Epidermal melanocyte (primary cell): ENCODE data around the gene REV1.
"Not testable (repeated sequence)": the region's sequence is repeated elsewhere in the genome, so short reads cannot be mapped to it uniquely, and the experiment has no call there.

Experiments used
- DNase-seq: peaks from one replicate; pipeline ENCODE4 v3.0.0; 2011; ENCODE audit warnings: low spot score; ENCODE audit not compliant: insufficient read length

Gene REV1

GRCh38 chr2:99487906-99488305 lies 1.9 kb downstream of the REV1 start:
- no peak for DNase-seq

GRCh38 chr2:99485824-99486223 lies 4.0 kb downstream of the REV1 start:
- DNase-seq, result no peak

- DNase-seq, result no peak
Measured at GRCh38 chr2:99485411-99485810, 4.4 kb downstream of the REV1 start.

GRCh38 chr2:99484205-99484604 lies 5.6 kb downstream of the REV1 start:
- no peak for DNase-seq

- DNase-seq, result no peak
Measured at GRCh38 chr2:99481941-99482340, 7.9 kb downstream of the REV1 start.

GRCh38 chr2:99481527-99481926 lies 8.3 kb downstream of the REV1 start:
- no peak for DNase-seq

GRCh38 chr2:99480390-99480789 lies 9.4 kb downstream of the REV1 start:
- no peak for DNase-seq

- no peak for DNase-seq
Measured at GRCh38 chr2:99478632-99479031, 11.2 kb downstream of the REV1 start.

GRCh38 chr2:99477054-99477453 lies 12.8 kb downstream of the REV1 start:
- DNase-seq, result no peak

GRCh38 chr2:99476629-99477028 lies 13.2 kb downstream of the REV1 start:
- DNase-seq, result no peak

- not testable (repeated sequence) for DNase-seq
Measured at GRCh38 chr2:99475095-99475494, 14.7 kb downstream of the REV1 start.

- no peak for DNase-seq
Measured at GRCh38 chr2:99473518-99474083, 16.2 kb downstream of the REV1 start.

- no peak for DNase-seq
Measured at GRCh38 chr2:99472600-99472960, 17.2 kb downstream of the REV1 start.

- no peak for DNase-seq
Measured at GRCh38 chr2:99471654-99472599, 17.9 kb downstream of the REV1 start.

GRCh38 chr2:99470957-99471356 lies 18.9 kb downstream of the REV1 start:
- no peak for DNase-seq

GRCh38 chr2:99470459-99470858 lies 19.4 kb downstream of the REV1 start:
- DNase-seq, result not testable (repeated sequence)

GRCh38 chr2:99469394-99469793 lies 20.4 kb downstream of the REV1 start:
- DNase-seq, result no peak

- DNase-seq, result no peak
Measured at GRCh38 chr2:99468155-99468554, 21.7 kb downstream of the REV1 start.

GRCh38 chr2:99467390-99467789 lies 22.4 kb downstream of the REV1 start:
- DNase-seq, result no peak

- no peak for DNase-seq
Measured at GRCh38 chr2:99461828-99462483, 27.9 kb downstream of the REV1 start.

- DNase-seq, result no peak
Measured at GRCh38 chr2:99458529-99458928, 31.3 kb downstream of the REV1 start.

GRCh38 chr2:99451686-99452085 lies 38.1 kb downstream of the REV1 start:
- DNase-seq, result no peak
